ENCODE results near the gene PRKN.

- TF ChIP-seq CTCF (IDR thresholded peaks at IDR 0.05), result no peak
- no peak for TF ChIP-seq ZFX (IDR thresholded peaks at IDR 0.05; ENCODE audit: borderline replicate concordance)
These were observed 1151.9 kb downstream of the PRKN start for GRCh38 chr6:161575523-161576254.

All from 22Rv1 (cell line).